Astrocyte (in vitro differentiated cells and primary cell): ENCODE measurements around the gene IRF2.

Experiments
- CTCF ChIP-seq: IDR thresholded peaks from 2 replicates; pipeline ENCODE4 v1.5.1; 2011; ENCODE audit warnings: low read depth, mild to moderate bottlenecking, inconsistent platforms, low read length, moderate library complexity; ENCODE audit not compliant: insufficient read depth
- EZH2 ChIP-seq: IDR thresholded peaks from 2 replicates; pipeline ENCODE4 v1.6.1; 2012; ENCODE audit warnings: mild to moderate bottlenecking, low read length, inconsistent platforms; ENCODE audit not compliant: insufficient read depth

GRCh38 chr4:184359888-184360287, 114.5 kb downstream of the IRF2 start:
- TF ChIP-seq CTCF (no peak), EZH2 (no peak)
